Sciatic nerve (tissue), 2 donors: ENCODE data around the gene SLC25A23. TPM values are rescaled to one million over a fixed set of nuclear protein-coding genes. Genes with fewer than 3 reads are reported as not detected.
"Not testable (repeated sequence)": the region's sequence is repeated elsewhere in the genome, so short reads cannot be mapped to it uniquely, and the experiment has no call there.

Source experiments
- ATAC-seq: fragments of 200-7000 bp; cut with Tn5 transposase; one replicate; pipeline ENCODE4 v1.9.1; 2020; ENCODE audit warnings: mild to moderate bottlenecking, moderate library complexity
- DNase-seq: peaks from one replicate; pipeline ENCODE4 v3.0.0-alpha.2; 2020; ENCODE audit warnings: low spot score
- intact Hi-C: fragments of 100-400 bp; cut with DNase I; formaldehyde crosslinking; loops from one replicate; pipeline ENCODE4 v1.14.2; 2022
- total RNA-seq: library from RNA; stranded (reverse); fragmentation: NEBNext Ultra II Directional; extraction: Animal tissue kit (Norgen Biotek cat#: 25700); gene quantifications from one replicate; pipeline ENCODE4 v1.2.1, GENCODE V29; 2021
- donor health status: DM: no; HTN: no; CAD: no.
- donor health status: DM: no; HTN: no; CAD: no.

SLC25A23 gene
- 61.9 TPM for total RNA-seq

DNA sequence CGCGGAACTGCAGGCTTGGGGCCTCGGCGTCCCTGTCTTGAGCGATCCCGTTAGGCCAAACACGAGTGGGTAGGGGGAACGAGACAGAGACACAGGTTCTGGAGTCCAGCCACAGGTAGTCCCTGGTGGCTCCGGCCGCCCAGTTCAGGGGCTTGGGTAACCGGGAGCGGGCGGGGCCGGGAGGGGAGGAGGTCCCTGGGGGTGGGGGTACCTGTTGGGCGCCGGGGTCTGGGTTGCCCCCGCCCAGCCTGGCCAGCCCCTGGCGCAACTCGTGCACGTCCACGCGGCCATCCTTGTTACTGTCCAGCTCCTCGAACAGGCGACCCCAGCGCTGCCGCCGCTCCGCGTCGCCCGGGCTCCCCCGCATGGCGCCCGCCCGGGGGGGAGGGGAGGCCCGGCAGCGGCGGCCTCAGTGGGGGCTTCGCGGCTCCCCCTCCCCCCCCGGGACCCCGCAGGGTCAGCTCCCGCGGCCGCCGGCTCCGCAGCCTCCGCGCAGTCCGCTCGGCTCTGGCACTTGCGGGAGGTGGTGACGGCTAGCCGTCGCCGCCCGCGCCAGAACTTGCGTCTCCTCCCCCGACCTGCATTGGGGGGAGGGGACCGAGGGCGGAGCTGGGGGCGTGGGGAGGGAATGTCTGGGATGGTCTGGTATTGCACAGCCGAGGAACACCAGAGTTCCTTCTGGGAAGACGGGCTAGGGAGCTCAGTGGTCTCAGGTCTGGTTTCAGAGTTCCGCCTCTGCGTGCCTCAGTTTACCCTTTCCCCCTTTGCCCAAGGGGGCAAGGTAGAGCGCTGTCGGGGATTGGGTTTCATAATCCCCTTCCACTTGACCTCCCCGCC lies at the start of gene SLC25A23:
Gene SLC25A23 (minus strand): TSS at position 531 of the 837 bp plus-strand sequence. CDS start 164 bp downstream, at position 367.
- peak; percentile 85 for DNase-seq
- intact Hi-C loops: no loop called here
- peak; percentile 87 for ATAC-seq

DNA sequence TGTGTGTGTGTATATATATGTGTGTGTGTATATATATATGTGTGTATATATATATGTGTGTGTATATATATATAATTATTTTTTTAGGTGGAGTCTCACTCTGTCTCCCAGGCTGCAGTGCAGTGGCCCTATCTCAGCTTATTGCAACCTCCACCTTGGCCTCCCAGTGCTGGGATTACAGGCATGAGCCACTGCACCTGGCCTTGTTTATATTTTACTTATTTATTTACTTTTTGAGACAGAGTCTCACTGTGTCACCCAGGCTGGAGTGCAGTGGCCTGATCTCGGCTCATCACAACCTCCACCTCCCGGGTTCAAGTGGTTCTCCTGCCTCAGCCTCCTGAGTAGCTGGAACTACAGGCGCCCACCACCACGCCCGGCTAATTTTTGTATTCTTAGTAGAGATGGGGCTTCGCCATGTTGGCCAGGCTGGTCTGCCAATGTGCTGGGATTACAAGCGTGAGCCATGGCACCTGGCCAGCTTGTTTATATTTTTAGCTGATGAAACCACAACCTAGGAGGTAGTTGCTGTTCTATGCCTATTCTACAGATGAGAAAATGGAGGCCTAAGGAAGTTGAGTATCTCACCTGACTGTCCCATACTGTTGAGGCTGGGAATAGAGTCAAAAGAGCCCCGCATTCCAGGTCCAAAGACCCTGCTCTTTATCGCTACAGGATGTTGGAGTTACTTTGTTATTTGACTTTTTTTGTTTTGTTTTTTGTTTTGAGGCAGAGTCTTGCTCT lies 48.6 kb upstream of the SLC25A23 start:
- DNase-seq, ATAC-seq, intact Hi-C loops: not testable (repeated sequence)

DNA sequence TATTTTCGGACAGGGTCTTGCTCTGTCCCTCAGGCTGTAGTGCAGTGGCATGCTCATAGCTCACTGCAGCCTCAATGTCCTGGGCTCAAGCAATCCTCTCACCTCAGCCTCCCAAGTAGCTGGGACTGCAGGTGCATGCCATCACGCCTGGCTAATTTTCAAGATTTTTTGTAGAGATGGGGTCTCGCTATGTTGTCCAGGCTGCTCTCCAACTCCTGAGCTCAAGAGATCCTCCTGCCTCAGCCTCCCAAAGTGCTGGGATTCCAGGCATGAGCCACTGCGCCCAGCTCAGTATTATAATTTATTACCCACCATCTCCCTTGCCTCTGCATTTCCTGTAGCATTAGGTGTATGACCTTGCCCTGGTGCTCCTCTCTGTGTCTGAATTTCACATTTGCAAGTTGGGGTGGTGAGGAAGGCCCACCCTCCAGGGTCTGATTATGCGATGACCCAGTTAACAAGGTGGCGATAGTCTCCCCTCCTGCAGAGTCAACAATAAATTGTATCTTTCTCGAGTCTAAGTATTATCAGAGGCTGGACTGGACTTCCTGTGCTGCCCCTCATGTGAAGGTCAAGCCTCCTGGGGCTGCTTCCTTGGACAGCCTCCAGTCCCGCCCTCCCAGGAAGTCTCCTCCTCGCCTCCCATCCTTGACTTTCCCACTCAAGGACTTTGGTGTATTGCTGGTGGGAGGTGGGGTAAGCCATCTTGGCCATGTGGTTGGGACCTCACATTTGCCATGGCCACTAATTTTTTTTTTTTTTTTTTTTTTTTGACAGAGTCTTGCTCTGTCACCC lies 44.0 kb upstream of the SLC25A23 start:
- no peak for DNase-seq
- intact Hi-C loops: no loop called here
- ATAC-seq: no peak

DNA sequence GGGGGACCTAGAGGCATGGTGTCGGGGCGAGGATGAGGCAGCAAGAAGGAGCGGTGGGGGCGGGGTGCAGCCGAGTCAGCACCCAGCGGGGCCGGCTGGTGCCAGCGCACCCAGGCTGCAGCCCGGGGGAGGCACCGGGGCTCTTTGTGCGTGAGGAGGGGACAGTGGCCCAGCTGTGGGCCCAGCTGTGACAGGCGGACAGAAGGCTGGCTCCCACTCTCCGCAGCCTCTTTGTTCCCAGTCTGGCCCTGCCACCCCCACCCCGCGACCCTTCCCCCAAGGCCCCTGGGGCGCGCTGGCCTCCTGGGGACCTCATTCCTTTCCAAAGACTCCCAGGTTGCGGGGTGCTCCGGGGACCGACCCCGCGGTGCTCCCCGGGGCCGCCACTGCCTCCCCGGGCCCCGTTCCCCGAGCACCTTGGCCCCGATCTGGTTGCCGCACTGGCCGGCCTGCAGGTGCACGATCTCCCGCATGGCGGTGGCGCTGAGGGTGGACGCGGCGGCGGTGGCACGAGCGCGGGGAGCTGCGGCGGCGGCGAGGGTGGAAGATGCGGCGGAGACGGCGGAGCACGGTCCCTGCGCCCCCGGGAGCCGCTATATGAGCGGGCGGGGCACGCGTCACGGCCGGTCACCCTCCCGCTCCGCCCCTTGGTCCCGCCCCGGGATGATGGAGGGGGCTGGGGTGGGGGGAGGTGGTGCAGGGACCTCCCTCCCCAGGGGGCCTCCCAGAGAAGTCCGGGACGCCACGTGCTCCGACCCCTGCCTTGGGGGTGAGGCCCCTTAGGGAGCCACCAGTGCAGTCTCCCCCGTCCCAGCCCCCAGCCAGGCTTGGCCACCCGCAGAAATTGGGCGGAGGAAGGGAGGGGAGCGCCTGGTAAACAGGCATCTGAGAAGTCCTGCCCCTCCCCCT lies 42.4 kb upstream of the SLC25A23 start, which contains the start of gene TUBB4A:
Gene TUBB4A (minus strand): TSS at position 570 of the 909 bp plus-strand sequence. CDS start 97 bp downstream, at position 473.
- DNase-seq (no peak), ATAC-seq (peak; percentile 53)
- intact Hi-C loops: no loop called here

DNA sequence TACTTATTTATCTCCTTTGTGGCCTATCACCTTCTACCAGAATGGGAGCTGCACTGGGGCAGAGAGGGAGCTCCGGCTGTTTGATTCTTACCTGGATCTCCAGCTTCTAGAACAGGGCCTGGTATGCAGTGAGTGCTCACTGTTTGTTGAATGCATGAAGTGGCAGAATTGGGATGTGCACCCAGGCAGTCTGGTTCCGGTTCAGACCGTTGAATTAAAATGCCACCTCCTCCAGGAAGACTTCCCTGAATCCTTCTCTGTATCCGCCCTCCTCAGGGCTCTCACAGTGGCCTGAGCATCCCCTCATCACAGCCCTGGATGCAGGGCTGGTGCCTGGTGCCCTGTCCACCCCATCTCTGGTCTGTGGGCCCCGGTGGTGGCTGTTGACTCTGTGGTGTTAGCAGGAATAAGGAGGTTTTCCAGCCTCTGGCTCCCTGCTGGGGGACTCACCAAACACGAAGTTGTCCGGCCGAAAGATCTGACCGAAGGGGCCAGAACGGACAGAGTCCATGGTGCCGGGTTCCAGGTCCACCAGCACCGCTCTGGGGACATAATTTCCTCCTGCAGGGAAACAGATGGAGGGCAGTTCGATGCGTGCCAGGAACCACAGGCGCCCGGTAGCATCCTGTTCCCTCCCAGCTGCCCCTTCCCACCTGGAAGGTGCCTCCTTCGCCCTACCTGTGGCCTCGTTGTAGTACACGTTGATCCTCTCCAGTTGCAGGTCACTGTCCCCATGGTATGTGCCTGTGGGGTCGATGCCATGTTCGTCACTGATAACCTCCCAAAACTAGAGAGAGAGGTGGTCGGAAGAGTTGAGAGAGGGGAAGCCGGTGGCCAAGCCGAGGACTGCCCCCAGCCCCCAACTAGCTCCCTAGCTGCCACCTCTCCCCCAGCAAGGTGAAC lies 41.5 kb upstream of the SLC25A23 start:
- no peak for ATAC-seq
- intact Hi-C loops: no loop called here
- no peak for DNase-seq

DNA sequence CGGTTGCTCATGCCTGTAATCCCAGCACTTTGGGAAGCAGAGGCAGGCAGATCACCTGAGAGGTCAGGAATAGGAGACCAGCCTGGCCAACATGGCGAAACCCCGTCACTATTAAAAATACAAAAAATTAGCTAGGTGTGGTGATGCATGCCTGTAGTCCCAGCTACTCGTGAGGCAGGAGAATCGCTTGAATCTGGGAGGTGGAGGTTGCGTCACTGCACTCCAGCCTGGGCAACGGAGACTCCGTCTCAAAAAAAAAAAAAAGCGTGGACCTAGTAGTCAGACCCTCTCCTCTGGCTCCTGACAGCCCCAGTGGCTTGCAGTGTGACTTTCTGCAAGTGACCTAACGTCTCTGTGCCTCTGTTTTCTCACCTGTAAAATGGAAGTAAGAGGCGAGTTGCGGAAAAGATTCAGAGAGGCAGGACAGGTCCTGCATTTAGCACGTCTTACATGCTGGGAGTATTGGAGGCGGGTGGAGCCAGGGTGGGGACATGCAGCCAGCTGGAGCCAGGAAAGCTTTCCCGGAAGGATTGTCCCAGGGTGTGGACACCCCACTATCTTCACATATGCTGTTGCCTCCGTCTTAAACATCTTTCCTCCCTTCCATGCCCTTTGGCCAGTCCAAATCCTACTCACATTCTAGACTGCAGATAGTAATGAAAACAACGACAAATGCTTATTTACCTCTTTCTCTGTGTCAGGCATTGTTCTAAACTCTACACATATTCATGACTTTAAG lies 39.6 kb upstream of the SLC25A23 start:
- DNase-seq: no peak
- no peak for ATAC-seq
- intact Hi-C loops: no loop called here

DNA sequence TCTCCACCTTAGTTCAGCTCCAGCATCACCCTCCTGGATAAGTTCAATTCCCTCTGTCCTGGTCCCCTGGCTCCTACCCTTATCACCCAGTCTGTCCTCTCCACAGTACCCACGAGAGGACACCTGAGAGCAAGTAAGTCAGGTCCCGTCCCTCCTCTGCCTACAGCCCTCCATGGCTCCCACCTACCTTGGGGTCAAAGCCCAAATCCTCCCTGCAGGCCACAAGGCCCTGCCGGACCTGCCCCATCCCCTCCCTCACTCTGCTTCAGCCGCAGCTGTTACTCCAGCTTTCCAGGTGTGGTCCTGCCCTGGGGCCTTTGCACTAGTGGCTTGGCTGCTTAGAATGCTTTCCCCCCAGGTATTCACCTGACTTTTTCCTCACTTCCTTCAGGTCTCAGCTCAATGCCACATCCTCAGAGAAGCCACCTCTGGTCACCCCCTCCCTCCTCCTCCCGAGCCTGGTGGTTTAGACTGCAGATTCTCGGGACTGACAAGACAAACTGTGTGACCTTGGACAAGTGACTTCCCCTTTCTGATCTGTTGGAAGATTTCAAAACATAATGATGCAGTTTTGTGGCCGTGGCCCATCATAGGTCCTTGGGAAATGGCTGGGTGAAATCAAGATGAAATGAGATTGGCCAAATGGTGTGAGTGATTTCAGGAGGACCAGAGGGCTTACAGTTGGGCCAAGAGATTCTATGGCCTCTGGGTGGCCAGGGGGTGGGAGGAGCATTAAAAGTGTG lies 38.9 kb upstream of the SLC25A23 start:
- ATAC-seq (no peak), DNase-seq (no peak)
- intact Hi-C loops: no loop called here

DNA sequence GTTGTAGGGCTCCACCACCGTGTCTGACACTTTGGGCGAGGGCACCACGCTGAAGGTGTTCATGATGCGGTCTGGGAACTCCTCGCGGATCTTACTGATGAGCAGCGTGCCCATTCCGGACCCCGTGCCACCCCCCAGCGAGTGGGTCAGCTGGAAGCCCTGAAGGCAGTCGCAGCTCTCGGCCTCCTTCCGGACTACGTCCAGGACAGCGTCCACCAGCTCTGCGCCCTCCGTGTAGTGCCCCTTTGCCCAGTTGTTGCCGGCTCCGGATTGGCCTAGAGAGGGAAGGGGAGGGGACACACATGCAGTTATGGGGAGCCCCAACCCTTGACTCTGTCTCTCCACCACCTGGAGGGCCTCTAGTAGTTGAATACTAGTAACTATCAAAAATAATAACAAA lies 36.4 kb upstream of the SLC25A23 start:
- DNase-seq (no peak), ATAC-seq (no peak)
- intact Hi-C loops: no loop called here

DNA sequence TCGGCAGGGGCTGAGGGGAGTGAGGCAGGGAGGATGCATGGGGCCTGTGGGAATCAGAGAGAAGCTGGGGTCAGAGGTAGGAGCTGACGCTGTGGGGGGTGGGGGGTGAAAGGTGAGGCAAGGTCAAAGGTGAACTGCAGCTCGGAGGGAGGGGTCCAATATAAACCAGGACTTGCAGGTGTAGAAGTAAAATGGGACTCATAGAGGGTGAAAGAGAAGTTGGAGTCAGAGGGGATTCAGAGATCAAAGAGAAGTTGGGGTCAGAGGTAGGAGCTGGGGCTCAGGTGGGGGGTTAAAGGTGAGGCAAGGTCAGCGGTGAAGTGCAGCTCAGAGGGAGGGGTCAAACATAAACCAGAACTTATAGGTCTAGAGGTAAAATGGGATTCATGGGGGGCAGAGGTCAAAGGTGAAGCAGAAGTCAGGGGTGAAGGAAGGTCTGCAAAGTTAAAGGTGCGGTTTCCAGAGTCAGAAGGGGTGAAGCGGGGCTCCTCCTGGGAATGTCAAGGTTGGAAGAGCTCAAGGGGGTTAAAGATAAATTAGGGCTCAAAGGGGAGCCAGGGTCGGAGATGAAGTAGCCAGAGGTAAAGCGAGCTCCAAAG lies 34.9 kb upstream of the SLC25A23 start:
- ATAC-seq (no peak), DNase-seq (no peak)
- intact Hi-C loops: no loop called here

DNA sequence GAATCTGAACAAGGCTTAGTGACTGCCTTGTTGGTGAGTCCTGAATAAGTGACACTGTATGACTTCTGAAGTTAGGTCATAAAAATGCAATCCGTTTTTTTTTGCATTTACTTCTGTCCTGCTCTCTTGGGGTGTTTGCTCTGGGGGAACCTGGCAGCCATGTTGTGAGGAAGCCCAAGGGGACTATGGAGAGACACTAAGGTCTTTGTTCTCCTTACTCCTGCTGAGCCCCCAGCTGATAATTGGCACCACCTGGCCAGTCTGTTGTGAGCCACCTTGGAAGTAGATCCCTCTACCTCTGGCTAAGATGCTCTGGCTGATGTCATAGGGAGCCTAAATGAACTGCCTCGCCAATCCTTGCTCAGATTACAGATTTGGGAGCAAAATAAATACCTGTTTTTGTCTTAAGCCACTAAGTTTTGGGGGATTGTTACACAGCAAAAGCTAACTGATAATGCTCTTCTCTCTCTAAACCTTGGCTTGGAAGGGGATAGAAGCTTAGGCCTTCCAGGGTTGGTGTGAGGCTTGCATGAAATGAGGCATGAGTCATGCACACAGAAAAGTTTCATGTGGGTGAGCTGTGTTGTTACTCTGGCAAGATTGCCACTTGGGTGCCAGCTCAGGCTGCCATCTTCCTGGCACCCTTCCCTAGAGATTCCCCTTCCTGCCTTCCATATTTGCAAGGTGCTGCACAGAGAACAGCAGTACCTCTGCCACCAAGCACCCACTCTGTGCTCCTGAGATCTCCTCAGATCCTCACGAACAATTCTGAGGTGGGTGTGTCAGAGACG lies 32.4 kb upstream of the SLC25A23 start:
- DNase-seq (no peak), ATAC-seq (no peak)
- intact Hi-C loops: no loop called here

DNA sequence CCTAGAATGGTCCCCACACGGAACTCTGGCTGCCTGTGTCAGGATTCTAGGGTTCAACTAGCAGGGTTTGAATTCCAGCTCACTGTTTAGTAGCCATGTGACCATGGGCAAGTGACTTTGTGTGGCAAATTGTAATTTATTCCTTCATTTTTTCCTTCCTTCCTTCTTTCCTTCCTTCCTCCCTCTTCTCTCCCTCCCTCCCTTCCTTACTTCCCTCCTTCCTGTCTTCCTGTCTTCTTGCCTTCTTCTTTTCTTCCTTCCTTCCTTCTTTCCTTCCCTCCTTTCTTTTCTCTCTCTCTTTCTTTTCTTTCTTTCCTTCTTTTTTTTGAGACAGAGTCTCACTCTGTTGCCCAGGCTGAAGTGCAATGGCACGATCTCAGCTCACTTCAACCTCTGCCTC lies 30.5 kb upstream of the SLC25A23 start:
- DNase-seq: no peak
- ATAC-seq: no peak
- intact Hi-C loops: no loop called here

DNA sequence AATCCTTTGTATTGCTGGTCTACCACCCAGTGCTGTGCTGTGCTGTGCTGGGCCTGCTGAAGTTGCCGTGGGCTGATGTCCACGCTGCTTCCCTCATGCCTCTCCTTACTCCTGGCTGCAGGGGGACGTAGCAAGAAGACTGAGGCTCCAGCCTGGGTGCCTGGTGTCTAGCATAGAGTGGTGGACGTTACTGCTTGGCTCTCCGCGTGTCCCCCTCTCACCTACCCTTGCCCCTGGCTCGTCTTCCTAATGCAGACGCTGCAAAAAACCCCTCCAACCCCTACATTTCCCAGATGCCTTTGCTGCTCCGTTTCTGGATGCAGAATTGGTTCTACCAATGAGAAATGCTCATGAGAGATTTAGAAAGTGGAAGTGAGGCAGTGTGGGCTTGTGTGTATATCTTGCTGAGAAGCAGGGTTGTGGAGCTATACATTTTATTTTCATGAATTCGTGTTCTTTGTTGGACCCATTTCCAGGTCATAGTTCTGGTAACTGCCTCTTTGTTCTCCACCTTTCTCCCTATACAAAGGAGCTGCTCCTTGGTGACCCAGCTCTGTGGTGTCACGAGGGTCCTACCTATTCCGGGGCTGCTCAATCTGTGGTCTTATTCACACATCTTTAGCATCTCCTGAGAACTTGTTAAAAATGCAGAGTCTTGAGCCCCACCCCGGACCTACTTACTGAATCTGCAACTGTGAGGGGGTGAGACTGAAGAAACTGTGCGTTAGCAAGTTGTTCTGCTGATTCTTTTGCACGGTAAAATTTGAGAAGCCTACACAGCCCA lies 29.9 kb upstream of the SLC25A23 start:
- intact Hi-C loops: no loop called here
- ATAC-seq: no peak
- DNase-seq: no peak

DNA sequence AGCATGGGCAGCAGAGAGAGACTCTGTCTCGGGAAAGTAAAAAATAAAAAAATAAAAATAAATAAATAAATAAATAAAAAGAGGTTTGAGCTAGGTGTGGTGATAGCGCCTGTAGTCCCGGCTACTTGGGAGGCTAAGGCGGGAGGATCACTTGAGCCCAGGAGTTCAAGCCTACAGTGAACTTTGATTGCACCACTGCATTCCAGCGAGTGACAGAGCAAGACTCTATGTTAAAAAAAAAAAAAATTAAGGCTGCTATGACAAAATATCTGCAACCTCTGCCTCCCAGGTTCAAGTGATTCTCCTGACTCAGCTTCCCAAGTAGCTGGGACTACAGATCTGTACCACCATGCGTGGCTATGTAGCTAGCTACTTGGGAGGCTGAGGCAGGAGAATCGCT lies 25.2 kb upstream of the SLC25A23 start:
- intact Hi-C loops: no loop called here
- ATAC-seq: no peak
- no peak for DNase-seq

DNA sequence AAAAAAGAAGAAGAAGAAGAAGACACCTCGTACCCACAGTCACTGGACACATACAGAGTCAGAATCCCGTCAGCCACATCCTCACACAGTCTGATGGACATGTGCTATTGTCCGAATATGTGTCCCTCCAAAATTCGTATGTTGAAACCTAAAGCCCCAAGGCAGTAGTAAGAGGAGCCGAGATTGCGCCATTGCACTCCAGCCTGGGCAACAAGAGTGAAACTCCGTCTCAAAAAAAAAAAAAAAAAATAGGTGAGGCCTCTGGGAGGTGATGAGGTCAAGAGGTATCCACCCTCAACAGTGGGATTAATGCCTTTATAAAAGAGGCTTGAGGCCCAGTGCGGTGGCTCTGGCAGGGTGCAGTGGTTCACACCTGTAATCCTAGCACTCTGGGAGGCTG lies 24.6 kb upstream of the SLC25A23 start:
- no peak for ATAC-seq
- intact Hi-C loops: no loop called here
- no peak for DNase-seq
